Type B pancreatic cell (in vitro differentiated cells): ENCODE results near the gene MAD1L1. TPM values are rescaled to one million over a fixed set of nuclear protein-coding genes. Genes with fewer than 3 reads are reported as not detected.

Source experiments
- DNase-seq: peaks from one replicate; pipeline ENCODE4 v3.0.0; 2021; ENCODE audit warnings: mixed read lengths; ENCODE audit not compliant: unreplicated experiment; ENCODE audit errors: extremely low spot score
- H3K27ac Mint-ChIP-seq: 2 replicates; pipeline ENCODE4 v1.8.0; 2021; ENCODE audit warnings: mild to moderate bottlenecking, mixed read lengths
- H3K27me3 Mint-ChIP-seq: 2 replicates; pipeline ENCODE4 v1.8.0; 2021; ENCODE audit warnings: mixed read lengths
- H3K36me3 Mint-ChIP-seq: 2 replicates; pipeline ENCODE4 v1.8.0; 2021; ENCODE audit warnings: mixed read lengths
- H3K4me1 Mint-ChIP-seq: one replicate; pipeline ENCODE4 v1.8.0; 2021; ENCODE audit warnings: mixed read lengths; ENCODE audit not compliant: unreplicated experiment
- H3K4me3 Mint-ChIP-seq: 2 replicates; pipeline ENCODE4 v1.8.0; 2021; ENCODE audit warnings: mild to moderate bottlenecking, mixed read lengths
- H3K9me3 Mint-ChIP-seq: 2 replicates; pipeline ENCODE4 v1.8.0; 2021; ENCODE audit warnings: mixed read lengths
- total RNA-seq: library from RNA; stranded (reverse); gene quantifications from 2 replicates; pipeline ENCODE4 v1.2.1, GENCODE V29; 2021; ENCODE audit warnings: low replicate concordance
- TF ChIP-seq, protein P1 (sequence below): fragments of 200-600 bp; sonication (generic); conservative IDR thresholded peaks from 2 replicates; pipeline ENCODE4 v1.5.0; 2021; ENCODE audit warnings: antibody characterized with exemption, mild to moderate bottlenecking

The MAD1L1 gene
- total RNA-seq, 1 donor from 2014 or later = 40.7 TPM

- Mint-ChIP-seq H3K27ac (no peak overlapping the region), H3K9me3 (no peaks in the 10 kb centered on the region), H3K36me3 (no peaks in the 10 kb centered on the region), H3K27me3 (no peaks in the 10 kb centered on the region), H3K4me1 (peaks cover 40% of the 10 kb centered on the region), H3K4me3 (peak overlapping the region; percentile 22)
- no peak for DNase-seq
- TF ChIP-seq, protein P1, sequence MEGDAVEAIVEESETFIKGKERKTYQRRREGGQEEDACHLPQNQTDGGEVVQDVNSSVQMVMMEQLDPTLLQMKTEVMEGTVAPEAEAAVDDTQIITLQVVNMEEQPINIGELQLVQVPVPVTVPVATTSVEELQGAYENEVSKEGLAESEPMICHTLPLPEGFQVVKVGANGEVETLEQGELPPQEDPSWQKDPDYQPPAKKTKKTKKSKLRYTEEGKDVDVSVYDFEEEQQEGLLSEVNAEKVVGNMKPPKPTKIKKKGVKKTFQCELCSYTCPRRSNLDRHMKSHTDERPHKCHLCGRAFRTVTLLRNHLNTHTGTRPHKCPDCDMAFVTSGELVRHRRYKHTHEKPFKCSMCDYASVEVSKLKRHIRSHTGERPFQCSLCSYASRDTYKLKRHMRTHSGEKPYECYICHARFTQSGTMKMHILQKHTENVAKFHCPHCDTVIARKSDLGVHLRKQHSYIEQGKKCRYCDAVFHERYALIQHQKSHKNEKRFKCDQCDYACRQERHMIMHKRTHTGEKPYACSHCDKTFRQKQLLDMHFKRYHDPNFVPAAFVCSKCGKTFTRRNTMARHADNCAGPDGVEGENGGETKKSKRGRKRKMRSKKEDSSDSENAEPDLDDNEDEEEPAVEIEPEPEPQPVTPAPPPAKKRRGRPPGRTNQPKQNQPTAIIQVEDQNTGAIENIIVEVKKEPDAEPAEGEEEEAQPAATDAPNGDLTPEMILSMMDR = no peak
These were observed 215.3 kb downstream of the MAD1L1 start for GRCh38 chr7:2017481-2017891.

DNA sequence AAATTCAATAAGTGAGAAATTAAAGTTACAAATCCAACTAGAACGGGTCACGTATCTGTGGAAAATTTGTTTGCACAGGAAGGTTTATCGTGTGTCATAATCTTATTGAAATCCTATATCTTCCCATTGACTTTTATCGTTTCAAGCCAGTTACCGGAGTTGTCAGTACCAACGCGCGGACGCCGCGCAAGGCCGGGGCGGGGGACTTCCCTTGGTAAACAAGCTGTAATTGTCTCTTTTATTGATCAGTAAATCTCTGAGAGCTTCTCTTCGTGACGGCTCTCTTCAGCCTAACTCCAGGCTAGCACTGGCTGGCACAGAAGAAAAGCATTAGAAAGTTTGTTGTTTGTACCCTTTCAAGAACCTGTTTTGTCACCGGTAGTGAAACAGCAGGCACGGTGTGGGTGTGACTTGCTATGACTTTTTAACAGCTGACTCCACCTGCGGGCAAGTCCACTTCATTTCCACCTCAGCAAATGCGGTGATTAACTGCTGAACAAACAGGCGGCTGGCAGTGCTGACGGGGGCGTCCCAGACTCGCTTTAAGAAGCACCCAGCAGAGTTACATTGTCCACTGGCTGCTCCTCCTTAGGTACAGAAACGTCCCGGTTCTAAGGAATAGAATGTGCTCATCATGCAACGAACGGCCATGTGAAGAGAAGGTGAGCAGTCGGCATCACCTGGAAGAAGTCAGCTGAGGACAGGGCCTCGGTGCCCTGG lies 215.8 kb downstream of the MAD1L1 start:
- Mint-ChIP-seq H3K36me3 (no peaks in the 10 kb centered on the region), H3K4me3 (no peak overlapping the region), H3K4me1 (peaks cover 40% of the 10 kb centered on the region), H3K27ac (peak overlapping the region; percentile 13), H3K9me3 (no peaks in the 10 kb centered on the region), H3K27me3 (no peaks in the 10 kb centered on the region)
- TF ChIP-seq, protein P1 = no peak
- no peak for DNase-seq

GRCh38 chr7:2016021-2016631 lies 216.6 kb downstream of the MAD1L1 start:
- TF ChIP-seq, protein P1 = no peak
- H3K27me3 Mint-ChIP-seq = no peaks in the 10 kb centered on the region
- DNase-seq = peak; percentile 62
- H3K36me3 Mint-ChIP-seq = no peaks in the 10 kb centered on the region
- H3K9me3 Mint-ChIP-seq = no peaks in the 10 kb centered on the region
- H3K4me1 Mint-ChIP-seq = peaks cover 34% of the 10 kb centered on the region
- no peak overlapping the region for H3K4me3 Mint-ChIP-seq
- H3K27ac Mint-ChIP-seq = no peak overlapping the region

GRCh38 chr7:2015251-2015871 lies 217.4 kb downstream of the MAD1L1 start:
- no peak overlapping the region for H3K27ac Mint-ChIP-seq

GRCh38 chr7:2014391-2015241 lies 218.1 kb downstream of the MAD1L1 start:
- H3K4me3 Mint-ChIP-seq = no peak overlapping the region
- TF ChIP-seq, protein P1 = no peak
- no peaks in the 10 kb centered on the region for H3K9me3 Mint-ChIP-seq
- H3K27me3 Mint-ChIP-seq = no peaks in the 10 kb centered on the region
- DNase-seq = no peak
- H3K36me3 Mint-ChIP-seq = no peaks in the 10 kb centered on the region
- no peak overlapping the region for H3K27ac Mint-ChIP-seq
- H3K4me1 Mint-ChIP-seq = peaks cover 28% of the 10 kb centered on the region

More at GRCh38 chr7:2015251-2015871, 217.4 kb downstream of the MAD1L1 start:
- no peak overlapping the region for H3K4me3 Mint-ChIP-seq
- H3K36me3 Mint-ChIP-seq = no peaks in the 10 kb centered on the region
- no peaks in the 10 kb centered on the region for H3K27me3 Mint-ChIP-seq
- DNase-seq = peak; percentile 65
- H3K4me1 Mint-ChIP-seq = peaks cover 29% of the 10 kb centered on the region
- no peaks in the 10 kb centered on the region for H3K9me3 Mint-ChIP-seq
- TF ChIP-seq, protein P1 = no peak
